Suppressor macrophage treated with lipopolysaccharide for 4 hours (primary cell): Measurements from ENCODE around the gene BMP7.

Experiments used
- DNase-seq: peaks from one replicate; pipeline ENCODE4 v3.0.0-alpha.2; 2020

The BMP7 gene

GRCh38 chr20:57266291-57267157 is at the start of gene BMP7:
BMP7 (minus strand) TSS chr20:57266641; CDS start chr20:57266122, 519 bp downstream.
- no peak for DNase-seq

- no peak for DNase-seq
Measured at GRCh38 chr20:57315976-57316480, 49.6 kb upstream of the BMP7 start.

- no peak for DNase-seq
Measured at GRCh38 chr20:57315083-57315975, 48.9 kb upstream of the BMP7 start.

GRCh38 chr20:57313951-57314350 is 47.5 kb upstream of the BMP7 start:
- DNase-seq = no peak

GRCh38 chr20:57313230-57313629 is 46.8 kb upstream of the BMP7 start:
- DNase-seq = no peak

- no peak for DNase-seq
Measured at GRCh38 chr20:57312138-57312537, 45.7 kb upstream of the BMP7 start.

GRCh38 chr20:57310821-57311514 is 44.5 kb upstream of the BMP7 start:
- DNase-seq = no peak

- DNase-seq = no peak
Measured at GRCh38 chr20:57309544-57310115, 43.2 kb upstream of the BMP7 start.

- DNase-seq = peak; percentile 2
Measured at GRCh38 chr20:57308451-57309271, 42.2 kb upstream of the BMP7 start.

- no peak for DNase-seq
Measured at GRCh38 chr20:57306747-57307146, 40.3 kb upstream of the BMP7 start.

- DNase-seq = no peak
Measured at GRCh38 chr20:57301026-57301425, 34.6 kb upstream of the BMP7 start.

GRCh38 chr20:57298457-57298856 is 32.0 kb upstream of the BMP7 start:
- DNase-seq = no peak

GRCh38 chr20:57294550-57294949 is 28.1 kb upstream of the BMP7 start:
- DNase-seq = no peak

- DNase-seq = no peak
Measured at GRCh38 chr20:57293995-57294394, 27.6 kb upstream of the BMP7 start.

GRCh38 chr20:57292611-57293010 is 26.2 kb upstream of the BMP7 start:
- no peak for DNase-seq

GRCh38 chr20:57291694-57292093 is 25.3 kb upstream of the BMP7 start:
- no peak for DNase-seq

GRCh38 chr20:57291003-57291402 is 24.6 kb upstream of the BMP7 start:
- DNase-seq = no peak

- no peak for DNase-seq
Measured at GRCh38 chr20:57290178-57290484, 23.7 kb upstream of the BMP7 start.

- no peak for DNase-seq
Measured at GRCh38 chr20:57289391-57290177, 23.1 kb upstream of the BMP7 start.

- DNase-seq = no peak
Measured at GRCh38 chr20:57288651-57289277, 22.3 kb upstream of the BMP7 start.

- no peak for DNase-seq
Measured at GRCh38 chr20:57287901-57288300, 21.5 kb upstream of the BMP7 start.
